H1 (cell line): ENCODE results near the gene TSPOAP1. TPM values are rescaled to one million over a fixed set of nuclear protein-coding genes. Genes with fewer than 3 reads are reported as not detected.

Experiments
- CHD7 ChIP-seq: fragments of 300-600 bp; sonication (generic); IDR thresholded peaks from 2 replicates; pipeline ENCODE4 v1.7.1; 2012; ENCODE audit warnings: low read length, moderate library complexity, mild to moderate bottlenecking, inconsistent platforms; ENCODE audit not compliant: insufficient replicate concordance
- CTBP2 ChIP-seq: IDR thresholded peaks from 2 replicates; pipeline ENCODE4 v1.7.0; 2011; ENCODE audit warnings: borderline replicate concordance, mild to moderate bottlenecking, moderate library complexity, mixed read lengths, low read length; ENCODE audit not compliant: insufficient read depth, insufficient read length
- KDM5A ChIP-seq: fragments of 200-600 bp; IDR thresholded peaks from 2 replicates; pipeline ENCODE4 v1.7.1; 2012; ENCODE audit warnings: mild to moderate bottlenecking, low read length, inconsistent platforms, mixed read lengths
- SP1 ChIP-seq: IDR thresholded peaks from 2 replicates; pipeline ENCODE4 v1.6.1; 2011; ENCODE audit warnings: low read depth, low read length
- TAF7 ChIP-seq: optimal IDR thresholded peaks from 2 replicates; pipeline ENCODE3; 2011; ENCODE audit warnings: low read depth, mild to moderate bottlenecking, inconsistent platforms, low read length, moderate library complexity, borderline replicate concordance
- TCF12 ChIP-seq: IDR thresholded peaks from 2 replicates; pipeline ENCODE4 v1.6.1; 2011; ENCODE audit warnings: low read depth, mild to moderate bottlenecking, low read length
- polyA plus RNA-seq, 7 experiments: library from polyadenylated mRNA; depleted of rRNA in 3 of 7; stranded (reverse) in 5 of 7; unstranded in 2 of 7; fragments of >200 nt in 5 of 7; fragments of 200-250 nt in 2 of 7; gene quantifications; 1 replicate in 5 of 7; 2 replicates in 1 of 7; 4 replicates in 1 of 7; pipeline versions ENCODE4 v1.2.1 to v1.2.3, GENCODE V29; 2011 to 2013; ENCODE audit warnings: missing spikeins in 2 of 7, mixed read lengths in 2 of 7
- total RNA-seq: library from RNA; stranded (reverse); fragmentation: NEBNext Ultra II Directional; extraction: Animal tissue kit (Norgen Biotek cat#: 25700); gene quantifications from 2 replicates; pipeline ENCODE4 v1.2.1, GENCODE V29; 2021

Gene TSPOAP1
- total and polyA plus RNA-seq, 2 of the 8 experiments (the other 6 are each of a cell fraction or from before 2014, with no cell fraction given) = 7.6 to 9.2 TPM

GRCh38 chr17:58321571-58322525 lies 6.7 kb downstream of the TSPOAP1 start (continued):
- no peak for TF ChIP-seq CHD7
- TF ChIP-seq CTBP2 = no peak
- TF ChIP-seq TCF12 = no peak
- no peak for TF ChIP-seq SP1
- TF ChIP-seq TAF7 = no peak
- no peak for TF ChIP-seq KDM5A
- TF ChIP-seq, all 59 proteins: peak for 0
